PC-9 (cell line): ENCODE measurements around the gene MCF2L. TPM values are rescaled to one million over a fixed set of nuclear protein-coding genes. Genes with fewer than 3 reads are reported as not detected.
A peak's percentile ranks its signal among the peaks of the same experiment; 100 is the strongest.

Experiments used
- BruUV-seq: library from RNA; stranded (reverse); fragments of 400-500 nt; replicated peaks from 2 replicates; lab custom pipeline; 2021; lab: Mats Ljungman, UMichigan
- CTCF ChIA-PET: fragments of 300-600 bp; sonication (Branson Sonifier 250); formaldehyde crosslinking; loops from one replicate; lab custom pipeline; 2022; ENCODE audit warnings: antibody characterized with exemption; lab: Charles Lee
- POLR2A ChIA-PET: fragments of 300-600 bp; sonication (Branson Sonifier 250); formaldehyde crosslinking; loops from one replicate; lab custom pipeline; 2022; ENCODE audit warnings: antibody characterized with exemption; ENCODE audit not compliant: unreplicated experiment; lab: Charles Lee
- DNase-seq, 2 experiments: peaks; one replicate each; pipeline versions ENCODE4 v3.0.0 to v3.0.0-alpha.2; 2015 to 2022; ENCODE audit warnings: mixed read lengths in 1 of 2
- H2AFZ ChIP-seq: fragments of 200-600 bp; sonication (generic); 2 replicates; pipeline ENCODE4 v1.8.1; 2017; ENCODE audit warnings: antibody characterized with exemption
- H3F3A ChIP-seq: fragments of 200-600 bp; sonication (generic); 2 replicates; pipeline ENCODE4 v1.8.1; 2017; ENCODE audit warnings: antibody characterized with exemption, mild to moderate bottlenecking, low read depth; ENCODE audit not compliant: insufficient read depth
- H3K27ac ChIP-seq: fragments of 200-600 bp; sonication (generic); 2 replicates; pipeline ENCODE4 v1.6.1; 2016; ENCODE audit warnings: mixed run types
- H3K27me3 ChIP-seq: fragments of 200-600 bp; sonication (generic); 2 replicates; pipeline ENCODE4 v1.6.1; 2016; ENCODE audit warnings: low read depth, mixed run types; ENCODE audit not compliant: insufficient read depth
- H3K36me3 ChIP-seq: fragments of 200-600 bp; sonication (generic); 2 replicates; pipeline ENCODE4 v1.6.1; 2016; ENCODE audit warnings: low read depth, mixed run types
- H3K4me1 ChIP-seq: fragments of 200-600 bp; sonication (generic); replicated peaks from 2 replicates; pipeline ENCODE4 v1.6.1; 2016; ENCODE audit warnings: mixed run types; ENCODE audit not compliant: insufficient read depth
- H3K4me2 ChIP-seq: fragments of 200-600 bp; sonication (generic); 2 replicates; pipeline ENCODE4 v1.6.1; 2017; ENCODE audit warnings: mixed run types
- H3K4me3 ChIP-seq: fragments of 200-600 bp; sonication (generic); 2 replicates; pipeline ENCODE4 v1.6.1; 2016; ENCODE audit warnings: mixed run types
- H3K79me2 ChIP-seq: fragments of 200-600 bp; sonication (generic); 2 replicates; pipeline ENCODE4 v1.6.1; 2017; ENCODE audit warnings: low read depth, mixed run types
- H3K9me2 ChIP-seq: fragments of 200-600 bp; sonication (generic); 2 replicates; pipeline ENCODE4 v1.8.1; 2017; ENCODE audit warnings: mild to moderate bottlenecking; ENCODE audit not compliant: insufficient read depth
- H3K9me3 ChIP-seq: fragments of 200-600 bp; sonication (generic); 2 replicates; pipeline ENCODE4 v1.8.1; 2016; ENCODE audit warnings: low read depth; ENCODE audit not compliant: insufficient read depth
- H4K20me1 ChIP-seq: fragments of 200-600 bp; sonication (generic); 2 replicates; pipeline ENCODE4 v1.8.1; 2017; ENCODE audit not compliant: insufficient read depth
- CTCF ChIP-seq: fragments of 200-600 bp; sonication (generic); conservative IDR thresholded peaks from 2 replicates; pipeline ENCODE4 v1.6.1; 2017; ENCODE audit warnings: mixed run types, antibody characterized with exemption, mild to moderate bottlenecking, moderate library complexity
- EZH2 ChIP-seq: fragments of 200-600 bp; sonication (generic); IDR thresholded peaks from 2 replicates; pipeline ENCODE4 v1.8.0; 2017; ENCODE audit warnings: antibody characterized with exemption, low read depth
- intact Hi-C: fragments of 100-400 bp; cut with micrococcal nuclease; formaldehyde crosslinking; loops from one replicate; pipeline ENCODE4 v1.10.0; 2022; ENCODE audit not compliant: unreplicated experiment
- total RNA-seq: library from RNA; stranded (reverse); gene quantifications from 2 replicates; pipeline ENCODE4 v1.2.3, GENCODE V29; 2021

Gene MCF2L
- total RNA-seq, 1 experiment from 2014 or later = 28.2 TPM

- peaks cover 52% of the 10 kb centered on the region for H3F3A ChIP-seq
- H2AFZ ChIP-seq = peak overlapping the region; percentile 78
- TF ChIP-seq EZH2 (no peak), CTCF (no peak)
- peak overlapping the region; percentile 68 for H3K4me3 ChIP-seq
- H3K4me2 ChIP-seq = peak overlapping the region; percentile 96
- peak overlapping the region; percentile 72 for H3K27ac ChIP-seq
- POLR2A ChIA-PET = no interaction called here
- H3K4me1 ChIP-seq = peaks cover 33% of the 10 kb centered on the region
- DNase-seq = peak; percentile 64 to 92
- CTCF ChIA-PET = no interaction called here
- no TSS peak for BruUV-seq
- H4K20me1 ChIP-seq = no peaks in the 10 kb centered on the region
- intact Hi-C loops = loop anchor here (1.0 to 2.0 kb wide), 3 partner anchors 10 to 54 kb away; partner anchors contain the start of gene MCF2L
- no peaks in the 10 kb centered on the region for H3K79me2 ChIP-seq
- H3K9me3 ChIP-seq = no peaks in the 10 kb centered on the region
- H3K9me2 ChIP-seq = no peaks in the 10 kb centered on the region
- H3K27me3 ChIP-seq = no peaks in the 10 kb centered on the region
- peaks cover 7% of the 10 kb centered on the region; the same call in 1 of the 2 replicates for H3K36me3 ChIP-seq
Observed at GRCh38 chr13:113022745-113023574, 53.9 kb downstream of the MCF2L start.

GRCh38 chr13:113023694-113024430 lies 54.8 kb downstream of the MCF2L start:
- Histone ChIP-seq H3K4me3 (peak overlapping the region; percentile 68; the same call in 1 of the 2 replicates), H3K79me2 (no peaks in the 10 kb centered on the region), H3K27ac (peak overlapping the region; percentile 72), H4K20me1 (no peaks in the 10 kb centered on the region), H3K9me3 (no peaks in the 10 kb centered on the region), H3K4me2 (peak overlapping the region; percentile 96), H3F3A (peaks cover 46% of the 10 kb centered on the region), H3K9me2 (no peaks in the 10 kb centered on the region), H2AFZ (no peak overlapping the region), H3K36me3 (peaks cover 7% of the 10 kb centered on the region; the same call in 1 of the 2 replicates), H3K4me1 (peaks cover 33% of the 10 kb centered on the region), H3K27me3 (no peaks in the 10 kb centered on the region)
- ChIA-PET POLR2A (no interaction called here), CTCF (interaction anchor here (0.5 kb wide), 1 partner anchor 80 kb away, joined by 26 read pairs; no protein-coding TSS in a partner anchor)
- intact Hi-C loops = loop anchor here (2.0 kb wide), 2 partner anchors 41 to 55 kb away; partner anchors contain the start of gene MCF2L
- no peak for DNase-seq
- no peak for TF ChIP-seq CTCF
- TF ChIP-seq EZH2 = no peak
- no TSS peak for BruUV-seq

DNA sequence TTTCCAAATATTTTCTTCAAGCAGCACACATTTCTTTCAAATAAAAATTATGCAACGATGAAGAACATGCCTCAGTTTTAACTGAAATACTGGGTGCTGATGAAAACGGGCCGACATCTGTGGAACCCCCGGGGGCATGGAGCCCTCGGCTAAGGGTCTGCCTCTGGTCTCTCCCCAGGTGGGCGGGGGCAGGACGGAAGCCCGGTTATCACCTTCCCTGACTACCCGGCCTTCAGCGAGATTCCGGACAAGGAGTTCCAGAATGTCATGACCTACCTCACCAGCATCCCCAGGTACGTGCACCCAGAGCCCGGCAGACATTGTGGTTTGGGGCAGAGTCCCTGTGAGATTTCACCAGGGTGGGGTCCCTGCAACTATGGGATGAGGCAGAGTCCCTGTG lies 55.5 kb downstream of the MCF2L start:
- ChIA-PET CTCF (no interaction called here), POLR2A (no interaction called here)
- intact Hi-C loops = no loop called here

More for the DNA sequence above, 55.5 kb downstream of the MCF2L start:
- Histone ChIP-seq H3K9me2 (no peaks in the 10 kb centered on the region), H4K20me1 (no peaks in the 10 kb centered on the region), H3K4me1 (peaks cover 33% of the 10 kb centered on the region), H3F3A (peaks cover 41% of the 10 kb centered on the region), H2AFZ (no peak overlapping the region), H3K27ac (no peak overlapping the region), H3K9me3 (no peaks in the 10 kb centered on the region), H3K79me2 (no peaks in the 10 kb centered on the region), H3K36me3 (peaks cover 7% of the 10 kb centered on the region; the same call in 1 of the 2 replicates), H3K27me3 (no peaks in the 10 kb centered on the region), H3K4me2 (no peak overlapping the region), H3K4me3 (no peak overlapping the region)
- BruUV-seq = no TSS peak
- TF ChIP-seq EZH2 = no peak
- DNase-seq = no peak
